ENCODE results near the gene ROBO1. TPM values are rescaled to one million over a fixed set of nuclear protein-coding genes. Genes with fewer than 3 reads are reported as not detected.

Gene ROBO1
- polyA plus RNA-seq, 1 experiment = 33.9 TPM

DNA sequence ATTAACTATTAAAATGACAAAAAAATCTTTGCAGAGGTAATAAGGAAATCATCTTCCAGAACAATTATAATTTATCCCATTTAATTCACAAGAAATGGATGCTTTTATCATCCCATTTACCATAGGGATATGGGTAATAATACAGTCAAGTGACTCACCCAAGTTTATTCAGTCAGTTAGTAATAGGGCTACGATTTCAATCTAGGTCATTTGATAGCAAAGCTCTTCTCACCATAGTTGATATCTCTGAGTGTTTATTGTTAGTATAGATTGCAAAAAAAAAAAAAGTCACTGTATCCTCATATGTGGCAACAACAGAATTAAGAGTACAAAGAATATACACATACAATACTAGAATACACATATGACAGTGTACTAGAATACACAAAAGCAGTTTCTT lies 797.1 kb downstream of the ROBO1 start:
- POLR2A ChIA-PET = no interaction called here
- TF ChIP-seq, protein P1, sequence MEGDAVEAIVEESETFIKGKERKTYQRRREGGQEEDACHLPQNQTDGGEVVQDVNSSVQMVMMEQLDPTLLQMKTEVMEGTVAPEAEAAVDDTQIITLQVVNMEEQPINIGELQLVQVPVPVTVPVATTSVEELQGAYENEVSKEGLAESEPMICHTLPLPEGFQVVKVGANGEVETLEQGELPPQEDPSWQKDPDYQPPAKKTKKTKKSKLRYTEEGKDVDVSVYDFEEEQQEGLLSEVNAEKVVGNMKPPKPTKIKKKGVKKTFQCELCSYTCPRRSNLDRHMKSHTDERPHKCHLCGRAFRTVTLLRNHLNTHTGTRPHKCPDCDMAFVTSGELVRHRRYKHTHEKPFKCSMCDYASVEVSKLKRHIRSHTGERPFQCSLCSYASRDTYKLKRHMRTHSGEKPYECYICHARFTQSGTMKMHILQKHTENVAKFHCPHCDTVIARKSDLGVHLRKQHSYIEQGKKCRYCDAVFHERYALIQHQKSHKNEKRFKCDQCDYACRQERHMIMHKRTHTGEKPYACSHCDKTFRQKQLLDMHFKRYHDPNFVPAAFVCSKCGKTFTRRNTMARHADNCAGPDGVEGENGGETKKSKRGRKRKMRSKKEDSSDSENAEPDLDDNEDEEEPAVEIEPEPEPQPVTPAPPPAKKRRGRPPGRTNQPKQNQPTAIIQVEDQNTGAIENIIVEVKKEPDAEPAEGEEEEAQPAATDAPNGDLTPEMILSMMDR (IDR thresholded peaks at IDR 0.05; ENCODE audit: insufficient read depth, low read depth, low read length) = no peak
- no peaks in the 10 kb centered on the region for H3K27me3 ChIP-seq (ENCODE audit: control insufficient read depth, insufficient read depth, low read length)
- no peak for DNase-seq (ENCODE audit: low read depth)
- H3K4me3 ChIP-seq (ENCODE audit: low read depth, low read length) = no peak overlapping the region
- no peaks in the 10 kb centered on the region for H3K36me3 ChIP-seq (ENCODE audit: control insufficient read depth, insufficient read depth, low read length)
- CTCF ChIA-PET = no interaction called here

DNA sequence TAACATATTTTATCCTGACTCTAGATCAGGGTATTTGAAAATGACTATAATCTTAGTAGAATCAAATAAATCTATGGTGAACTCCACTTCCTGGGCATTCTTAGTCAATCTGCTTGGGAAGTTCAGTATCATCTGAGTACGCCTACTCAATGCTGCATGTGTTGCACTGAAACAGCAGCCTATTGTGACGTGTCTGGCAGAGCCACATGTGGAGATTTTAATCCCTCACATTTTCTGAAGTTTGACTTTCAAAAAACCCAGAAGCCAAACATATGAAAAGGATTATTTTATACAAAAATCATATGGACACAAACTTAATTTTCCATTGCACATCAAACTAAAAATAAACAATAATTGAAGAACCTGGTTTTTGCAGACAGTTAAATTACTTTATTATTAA lies 798.3 kb downstream of the ROBO1 start:
- POLR2A ChIA-PET = no interaction called here

DNA sequence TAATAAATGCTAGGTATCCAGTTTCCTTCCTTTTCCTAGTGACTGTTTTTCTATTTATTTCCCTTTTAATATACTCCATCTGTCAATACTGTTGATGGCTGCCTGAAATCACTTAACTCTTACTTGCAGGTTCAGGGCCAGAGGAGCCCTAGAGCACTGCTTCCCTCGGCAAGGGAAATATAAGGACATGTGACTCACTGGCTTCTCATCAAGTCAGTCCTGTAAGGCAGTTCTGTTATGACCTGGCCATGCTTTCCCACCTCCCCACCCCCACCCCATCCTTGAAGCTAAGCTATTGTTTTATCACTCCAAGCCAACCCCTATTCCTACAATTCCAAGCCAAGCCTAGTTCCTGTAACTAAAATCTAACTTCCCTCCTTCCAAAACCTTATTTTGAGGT lies 800.7 kb downstream of the ROBO1 start:
- Histone ChIP-seq H3K4me3 (ENCODE audit: low read depth, low read length) (no peak overlapping the region), H3K27me3 (ENCODE audit: control insufficient read depth, insufficient read depth, low read length) (no peaks in the 10 kb centered on the region), H3K36me3 (ENCODE audit: control insufficient read depth, insufficient read depth, low read length) (no peaks in the 10 kb centered on the region)
- TF ChIP-seq, protein P1 (IDR thresholded peaks at IDR 0.05; ENCODE audit: insufficient read depth, low read depth, low read length) = no peak
- DNase-seq (ENCODE audit: low read depth) = no peak
- CTCF ChIA-PET = no interaction called here
- POLR2A ChIA-PET = no interaction called here

More for the DNA sequence above, 798.3 kb downstream of the ROBO1 start:
- Histone ChIP-seq H3K36me3 (ENCODE audit: control insufficient read depth, insufficient read depth, low read length) (no peaks in the 10 kb centered on the region), H3K27me3 (ENCODE audit: control insufficient read depth, insufficient read depth, low read length) (no peaks in the 10 kb centered on the region), H3K4me3 (ENCODE audit: low read depth, low read length) (no peak overlapping the region)
- CTCF ChIA-PET = no interaction called here
- TF ChIP-seq, protein P1 (IDR thresholded peaks at IDR 0.05; ENCODE audit: insufficient read depth, low read depth, low read length) = no peak
- no peak for DNase-seq (ENCODE audit: low read depth)

DNA sequence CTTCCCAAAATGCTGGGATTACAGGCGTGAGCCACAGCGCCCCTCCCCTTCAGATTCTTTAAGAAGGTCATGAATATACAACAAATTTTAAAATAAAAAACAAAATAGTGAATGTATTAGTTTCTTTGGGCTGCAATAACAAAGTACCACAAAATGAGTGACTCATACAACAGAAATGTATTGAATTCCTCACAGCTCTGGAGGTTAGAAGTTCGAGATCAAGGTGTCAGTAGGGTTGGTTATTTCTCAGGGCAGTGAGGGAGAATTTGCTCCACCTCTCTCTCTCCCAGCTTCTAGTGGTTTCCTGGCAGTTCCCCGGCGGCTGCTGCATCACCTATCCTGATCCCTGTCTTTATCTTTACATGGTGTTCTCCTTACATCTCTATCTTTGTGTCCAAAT lies 804.0 kb downstream of the ROBO1 start:
- CTCF ChIA-PET = no interaction called here
- Histone ChIP-seq H3K4me3 (ENCODE audit: low read depth, low read length) (no peak overlapping the region), H3K27me3 (ENCODE audit: control insufficient read depth, insufficient read depth, low read length) (no peaks in the 10 kb centered on the region), H3K36me3 (ENCODE audit: control insufficient read depth, insufficient read depth, low read length) (no peaks in the 10 kb centered on the region)
- DNase-seq (ENCODE audit: low read depth) = no peak
- TF ChIP-seq, protein P1 (IDR thresholded peaks at IDR 0.05; ENCODE audit: insufficient read depth, low read depth, low read length) = no peak
- POLR2A ChIA-PET = no interaction called here

DNA sequence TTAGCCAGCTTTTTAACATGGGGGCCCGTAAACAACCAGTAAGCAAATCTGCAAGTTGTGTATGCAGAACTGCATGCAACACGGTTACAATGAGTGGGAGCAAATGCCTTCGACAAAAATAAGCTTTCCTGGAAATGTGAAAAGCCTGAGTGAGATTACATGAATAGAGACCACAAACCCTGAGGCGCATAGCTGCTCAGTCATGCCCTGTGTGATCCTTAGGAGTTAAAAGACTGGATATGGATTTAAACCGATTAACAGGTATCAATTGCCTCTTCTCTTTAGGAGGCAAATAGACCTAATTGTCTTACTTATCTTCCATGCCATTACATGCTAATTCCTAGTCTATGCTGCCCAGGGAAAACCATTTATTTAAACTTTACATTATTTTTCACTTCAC lies 810.3 kb downstream of the ROBO1 start:
- H3K4me3 ChIP-seq (ENCODE audit: low read depth, low read length) = no peak overlapping the region
- TF ChIP-seq, protein P1 (IDR thresholded peaks at IDR 0.05; ENCODE audit: insufficient read depth, low read depth, low read length) = no peak
- ChIA-PET POLR2A (no interaction called here), CTCF (no interaction called here)
- no peaks in the 10 kb centered on the region for H3K27me3 ChIP-seq (ENCODE audit: control insufficient read depth, insufficient read depth, low read length)
- H3K36me3 ChIP-seq (ENCODE audit: control insufficient read depth, insufficient read depth, low read length) = no peaks in the 10 kb centered on the region
- DNase-seq (ENCODE audit: low read depth) = no peak

Data from BJ (cell line).